ENCODE data around the gene DUSP10.
A peak's percentile ranks its signal among the peaks of the same experiment; 100 is the strongest.

The DUSP10 gene

GRCh38 chr1:221700536-221700935, 41.4 kb downstream of the DUSP10 start:
- H3K27ac Mint-ChIP-seq = no peak overlapping the region
- ATAC-seq (no peak), DNase-seq (no peak)
- no peak overlapping the region for H3K4me3 Mint-ChIP-seq
- no peaks in the 10 kb centered on the region for H3K27me3 Mint-ChIP-seq
- peaks cover 21% of the 10 kb centered on the region for H3K4me1 Mint-ChIP-seq
- H3K9me3 Mint-ChIP-seq = no peaks in the 10 kb centered on the region

- no peak for DNase-seq
- no peak for ATAC-seq
- no peak overlapping the region for H3K27ac Mint-ChIP-seq
- peaks cover 21% of the 10 kb centered on the region for H3K4me1 Mint-ChIP-seq
- H3K9me3 Mint-ChIP-seq = no peaks in the 10 kb centered on the region
- H3K27me3 Mint-ChIP-seq = no peaks in the 10 kb centered on the region
- H3K4me3 Mint-ChIP-seq = no peak overlapping the region
Measured at GRCh38 chr1:221699978-221700519, 41.8 kb downstream of the DUSP10 start.

- peaks cover 21% of the 10 kb centered on the region for H3K4me1 Mint-ChIP-seq
Measured at GRCh38 chr1:221699577-221699976, 42.3 kb downstream of the DUSP10 start.

GRCh38 chr1:221698579-221699349, 43.1 kb downstream of the DUSP10 start:
- Mint-ChIP-seq H3K27ac (peak overlapping the region; percentile 53 to 75), H3K27me3 (no peaks in the 10 kb centered on the region), H3K4me3 (no peak overlapping the region), H3K9me3 (peaks cover 0 to under 1% of the 10 kb centered on the region in 2 donors), H3K4me1 (peaks cover 21% of the 10 kb centered on the region)
- DNase-seq (no peak), ATAC-seq (peak; percentile 56)

More at GRCh38 chr1:221699577-221699976, 42.3 kb downstream of the DUSP10 start:
- no peak for ATAC-seq
- no peak for DNase-seq
- H3K27me3 Mint-ChIP-seq = no peaks in the 10 kb centered on the region
- no peak overlapping the region for H3K4me3 Mint-ChIP-seq
- no peak overlapping the region for H3K27ac Mint-ChIP-seq
- no peaks in the 10 kb centered on the region for H3K9me3 Mint-ChIP-seq

- ATAC-seq = peak; percentile 28
- H3K27ac Mint-ChIP-seq = peak overlapping the region in 1 of 2 donors; percentile 53
Measured at GRCh38 chr1:221697923-221698425, 43.9 kb downstream of the DUSP10 start.

GRCh38 chr1:221696718-221697461, 45.0 kb downstream of the DUSP10 start:
- ATAC-seq (no peak), DNase-seq (no peak)
- H3K4me1 Mint-ChIP-seq = peaks cover 21% of the 10 kb centered on the region
- no peak overlapping the region for H3K4me3 Mint-ChIP-seq
- no peaks in the 10 kb centered on the region for H3K27me3 Mint-ChIP-seq
- no peak overlapping the region for H3K27ac Mint-ChIP-seq
- H3K9me3 Mint-ChIP-seq = peaks cover 0 to 8% of the 10 kb centered on the region in 2 donors

More at GRCh38 chr1:221697923-221698425, 43.9 kb downstream of the DUSP10 start:
- no peaks in the 10 kb centered on the region for H3K27me3 Mint-ChIP-seq
- no peak for DNase-seq
- no peak overlapping the region for H3K4me3 Mint-ChIP-seq
- H3K9me3 Mint-ChIP-seq = peaks cover 0 to 8% of the 10 kb centered on the region in 2 donors
- H3K4me1 Mint-ChIP-seq = peaks cover 21% of the 10 kb centered on the region

GRCh38 chr1:221696027-221696426, 45.9 kb downstream of the DUSP10 start:
- DNase-seq (no peak), ATAC-seq (no peak)
- Mint-ChIP-seq H3K27me3 (no peaks in the 10 kb centered on the region), H3K4me1 (peaks cover 26% of the 10 kb centered on the region), H3K4me3 (no peak overlapping the region), H3K27ac (no peak overlapping the region), H3K9me3 (peaks cover 0 to 8% of the 10 kb centered on the region in 2 donors)

GRCh38 chr1:221695301-221695700, 46.6 kb downstream of the DUSP10 start:
- no peak overlapping the region for H3K4me3 Mint-ChIP-seq

GRCh38 chr1:221694109-221694508, 47.8 kb downstream of the DUSP10 start:
- DNase-seq = no peak
- Mint-ChIP-seq H3K27me3 (no peaks in the 10 kb centered on the region), H3K4me1 (peaks cover 18% of the 10 kb centered on the region)

More at GRCh38 chr1:221695301-221695700, 46.6 kb downstream of the DUSP10 start:
- Mint-ChIP-seq H3K27me3 (no peaks in the 10 kb centered on the region), H3K27ac (peak overlapping the region in 1 of 2 donors; percentile 54), H3K9me3 (peaks cover 0 to 8% of the 10 kb centered on the region in 2 donors), H3K4me1 (peaks cover 26% of the 10 kb centered on the region)
- DNase-seq (no peak), ATAC-seq (no peak)

GRCh38 chr1:221693087-221693486, 48.8 kb downstream of the DUSP10 start:
- ATAC-seq (no peak), DNase-seq (no peak)
- Mint-ChIP-seq H3K27ac (no peak overlapping the region), H3K9me3 (peaks cover 0 to 8% of the 10 kb centered on the region in 2 donors), H3K27me3 (no peaks in the 10 kb centered on the region), H3K4me1 (peaks cover 18% of the 10 kb centered on the region), H3K4me3 (no peak overlapping the region)

More at GRCh38 chr1:221694109-221694508, 47.8 kb downstream of the DUSP10 start:
- ATAC-seq = no peak
- H3K9me3 Mint-ChIP-seq = peaks cover 0 to 8% of the 10 kb centered on the region in 2 donors
- H3K4me3 Mint-ChIP-seq = no peak overlapping the region
- H3K27ac Mint-ChIP-seq = no peak overlapping the region

GRCh38 chr1:221692643-221693042, 49.2 kb downstream of the DUSP10 start:
- no peaks in the 10 kb centered on the region for H3K27me3 Mint-ChIP-seq

GRCh38 chr1:221691261-221691660, 50.6 kb downstream of the DUSP10 start:
- Mint-ChIP-seq H3K27me3 (no peaks in the 10 kb centered on the region), H3K4me1 (peaks cover 25% of the 10 kb centered on the region), H3K27ac (peak overlapping the region in 1 of 2 donors; percentile 2), H3K4me3 (no peak overlapping the region), H3K9me3 (peaks cover 0 to 8% of the 10 kb centered on the region in 2 donors)
- no peak for DNase-seq
- no peak for ATAC-seq

More at GRCh38 chr1:221692643-221693042, 49.2 kb downstream of the DUSP10 start:
- no peak overlapping the region for H3K4me3 Mint-ChIP-seq
- no peak overlapping the region for H3K27ac Mint-ChIP-seq
- H3K4me1 Mint-ChIP-seq = peaks cover 22% of the 10 kb centered on the region
- ATAC-seq = peak; percentile 72
- H3K9me3 Mint-ChIP-seq = peaks cover 0 to 8% of the 10 kb centered on the region in 2 donors
- DNase-seq = no peak

- Mint-ChIP-seq H3K27me3 (no peaks in the 10 kb centered on the region), H3K27ac (no peak overlapping the region), H3K4me1 (peaks cover 25% of the 10 kb centered on the region), H3K4me3 (no peak overlapping the region), H3K9me3 (peaks cover 0 to 8% of the 10 kb centered on the region in 2 donors)
- DNase-seq (no peak), ATAC-seq (no peak)
Measured at GRCh38 chr1:221690858-221691257, 51.0 kb downstream of the DUSP10 start.

- no peak overlapping the region for H3K4me3 Mint-ChIP-seq
- DNase-seq = no peak
- H3K27me3 Mint-ChIP-seq = no peaks in the 10 kb centered on the region
- H3K9me3 Mint-ChIP-seq = peaks cover 0 to 8% of the 10 kb centered on the region in 2 donors
- H3K4me1 Mint-ChIP-seq = peaks cover 25% of the 10 kb centered on the region
- peak; percentile 68 for ATAC-seq
- peak overlapping the region; percentile 22 to 52 for H3K27ac Mint-ChIP-seq
Measured at GRCh38 chr1:221689138-221689537, 52.8 kb downstream of the DUSP10 start.

GRCh38 chr1:221688488-221688843, 53.4 kb downstream of the DUSP10 start:
- no peak overlapping the region for H3K27ac Mint-ChIP-seq
- no peak overlapping the region for H3K4me3 Mint-ChIP-seq
- peaks cover 0 to 5% of the 10 kb centered on the region in 2 donors for H3K9me3 Mint-ChIP-seq
- H3K27me3 Mint-ChIP-seq = no peaks in the 10 kb centered on the region
- ATAC-seq = peak; percentile 32
- DNase-seq = no peak
- peaks cover 25% of the 10 kb centered on the region for H3K4me1 Mint-ChIP-seq
